Thoracic aorta (tissue), 2 donors: ENCODE measurements around the gene CLSTN2. TPM values are rescaled to one million over a fixed set of nuclear protein-coding genes. Genes with fewer than 3 reads are reported as not detected.

Experiments
- ATAC-seq: fragments of 150-250 bp; one replicate; pipeline ENCODE4 v1.8.0; 2017; ENCODE audit warnings: low read depth; ENCODE audit not compliant: insufficient number of reproducible peaks, low FRiP score
- DNase-seq: peaks from one replicate; pipeline ENCODE4 v3.0.0-alpha.2; 2020; ENCODE audit warnings: low spot score
- H3K27ac ChIP-seq, 2 donors: fragments of 200-600 bp; sonication (generic); 1 replicate in 1 of 2; 2 replicates in 1 of 2; pipeline ENCODE4 v1.5.1; 2016; ENCODE audit warnings: mild to moderate bottlenecking in 2 of 2, moderate library complexity in 2 of 2
- H3K27me3 ChIP-seq: fragments of 200-600 bp; sonication (generic); replicated peaks from 2 replicates; pipeline ENCODE4 v1.6.0; 2016; ENCODE audit warnings: mild to moderate bottlenecking; ENCODE audit not compliant: insufficient read depth
- H3K36me3 ChIP-seq: fragments of 200-600 bp; sonication (generic); one replicate; pipeline ENCODE4 v1.5.1; 2016
- H3K4me1 ChIP-seq, 2 donors: fragments of 200-600 bp; sonication (generic); 1 replicate in 1 of 2; 2 replicates in 1 of 2; pipeline versions ENCODE4 v1.5.1 to v1.6.0; 2016; ENCODE audit warnings: low read depth in 2 of 2, mild to moderate bottlenecking in 1 of 2; ENCODE audit not compliant: control insufficient read depth in 1 of 2
- H3K4me3 ChIP-seq: fragments of 200-600 bp; sonication (generic); 2 replicates; pipeline ENCODE4 v1.5.1; 2016; ENCODE audit warnings: mild to moderate bottlenecking
- H3K9me3 ChIP-seq: fragments of 200-600 bp; sonication (generic); 2 replicates; pipeline ENCODE4 v1.5.1; 2016
- total RNA-seq, 2 donors: library from RNA; depleted of rRNA; stranded (reverse); fragments of >200 nt; gene quantifications; one replicate each; pipeline versions ENCODE4 v1.1.0 to v1.2.3, GENCODE V29; 2016
- TF ChIP-seq, protein P1 (sequence below): fragments of 200-600 bp; sonication (generic); IDR thresholded peaks from one replicate; pipeline ENCODE4 v1.5.1; 2019; ENCODE audit warnings: antibody characterized with exemption

The CLSTN2 gene
- total RNA-seq, 2 donors from 2014 or later = 7.6 to 15.7 TPM

DNA sequence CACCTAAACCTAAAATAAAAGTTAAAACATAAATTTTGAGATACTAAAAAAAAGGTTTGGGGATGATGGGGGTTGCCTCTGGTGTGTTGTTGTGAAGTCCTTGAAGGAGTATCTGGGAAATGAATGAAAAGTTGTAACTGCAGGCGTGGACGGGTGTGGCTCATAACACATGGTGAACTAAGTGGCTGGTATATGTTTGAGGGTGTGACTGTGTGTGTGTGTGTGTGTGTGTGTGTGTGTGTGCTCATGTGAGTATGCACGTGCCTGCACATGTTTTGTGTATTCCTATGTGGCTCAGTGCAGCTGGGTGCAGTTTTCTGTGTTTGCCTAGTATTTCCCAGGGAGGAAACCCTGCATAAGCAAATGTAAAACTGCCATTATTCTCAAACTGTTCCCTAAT, 513.0 kb downstream of the CLSTN2 start:
- ATAC-seq (no peak), DNase-seq (no peak)
- H3K36me3 ChIP-seq = no peaks in the 10 kb centered on the region
- H3K9me3 ChIP-seq = no peaks in the 10 kb centered on the region
- no peak overlapping the region for H3K4me3 ChIP-seq
- H3K27ac ChIP-seq = no peak overlapping the region
- no peaks in the 10 kb centered on the region for H3K27me3 ChIP-seq
- TF ChIP-seq, protein P1, sequence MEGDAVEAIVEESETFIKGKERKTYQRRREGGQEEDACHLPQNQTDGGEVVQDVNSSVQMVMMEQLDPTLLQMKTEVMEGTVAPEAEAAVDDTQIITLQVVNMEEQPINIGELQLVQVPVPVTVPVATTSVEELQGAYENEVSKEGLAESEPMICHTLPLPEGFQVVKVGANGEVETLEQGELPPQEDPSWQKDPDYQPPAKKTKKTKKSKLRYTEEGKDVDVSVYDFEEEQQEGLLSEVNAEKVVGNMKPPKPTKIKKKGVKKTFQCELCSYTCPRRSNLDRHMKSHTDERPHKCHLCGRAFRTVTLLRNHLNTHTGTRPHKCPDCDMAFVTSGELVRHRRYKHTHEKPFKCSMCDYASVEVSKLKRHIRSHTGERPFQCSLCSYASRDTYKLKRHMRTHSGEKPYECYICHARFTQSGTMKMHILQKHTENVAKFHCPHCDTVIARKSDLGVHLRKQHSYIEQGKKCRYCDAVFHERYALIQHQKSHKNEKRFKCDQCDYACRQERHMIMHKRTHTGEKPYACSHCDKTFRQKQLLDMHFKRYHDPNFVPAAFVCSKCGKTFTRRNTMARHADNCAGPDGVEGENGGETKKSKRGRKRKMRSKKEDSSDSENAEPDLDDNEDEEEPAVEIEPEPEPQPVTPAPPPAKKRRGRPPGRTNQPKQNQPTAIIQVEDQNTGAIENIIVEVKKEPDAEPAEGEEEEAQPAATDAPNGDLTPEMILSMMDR = no peak
- H3K4me1 ChIP-seq = no peaks in the 10 kb centered on the region

DNA sequence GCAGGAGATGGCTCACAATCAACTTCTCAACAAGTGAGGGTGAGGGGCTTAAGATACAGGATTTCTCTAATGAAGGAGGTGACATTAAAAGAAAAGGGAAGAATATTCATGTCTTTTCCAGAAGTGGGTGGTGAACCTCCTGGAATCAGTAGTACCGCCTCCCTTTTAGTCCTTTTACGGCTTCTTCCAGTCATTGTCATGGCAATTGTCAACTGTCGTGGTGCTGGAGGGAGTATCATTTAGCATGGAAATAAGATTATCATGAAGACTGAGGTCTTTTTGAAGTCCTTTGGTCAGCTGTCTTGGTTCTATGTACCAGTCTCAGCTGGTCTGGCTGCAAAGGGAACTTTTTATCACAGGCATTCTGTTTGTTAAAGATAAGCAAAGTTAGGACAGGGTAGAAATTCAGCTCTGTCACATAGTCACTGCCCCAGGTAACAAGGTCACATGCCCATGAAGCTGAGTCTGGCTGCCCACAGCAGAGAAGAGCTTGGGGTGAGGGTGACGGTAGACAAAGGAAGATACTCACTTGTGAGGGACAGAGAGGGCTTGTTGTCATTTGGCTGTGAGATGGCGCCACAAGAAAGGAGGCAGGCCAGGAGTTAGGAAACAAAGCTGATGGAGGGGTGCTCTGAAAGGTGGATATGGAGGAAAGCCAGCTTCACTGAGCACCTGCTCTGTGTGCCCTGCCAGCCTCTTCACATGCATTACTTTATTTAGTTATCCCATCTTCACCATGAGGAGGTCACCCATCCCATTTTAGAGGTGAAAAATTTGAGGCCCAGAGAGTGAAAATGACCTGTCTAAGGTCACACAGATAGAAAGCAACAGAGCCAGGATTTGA, 514.6 kb downstream of the CLSTN2 start:
- no peaks in the 10 kb centered on the region for H3K36me3 ChIP-seq
- TF ChIP-seq, protein P1 = no peak
- no peak overlapping the region for H3K4me3 ChIP-seq
- H3K9me3 ChIP-seq = no peaks in the 10 kb centered on the region
- no peak for ATAC-seq
- H3K4me1 ChIP-seq = no peaks in the 10 kb centered on the region
- no peak for DNase-seq
- H3K27ac ChIP-seq = no peak overlapping the region
- no peaks in the 10 kb centered on the region for H3K27me3 ChIP-seq

DNA sequence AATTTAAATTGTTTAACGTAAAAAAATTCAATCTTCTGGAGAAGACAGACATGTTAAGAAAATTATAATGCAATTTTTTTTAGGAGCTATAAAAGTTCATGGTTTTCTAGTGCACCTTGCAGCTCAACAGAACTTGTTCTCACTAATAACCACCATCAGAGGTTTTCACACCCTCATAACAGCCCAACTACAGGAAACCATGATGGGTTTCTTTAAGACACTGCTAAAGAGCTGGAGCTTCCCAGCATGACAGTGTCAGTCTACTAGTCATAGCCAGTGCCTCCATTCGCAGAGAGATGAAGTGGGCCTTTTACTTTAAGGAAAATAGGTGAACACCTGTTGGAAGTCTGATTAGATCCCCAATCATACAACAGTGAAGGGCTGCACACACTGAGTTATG, 518.8 kb downstream of the CLSTN2 start:
- DNase-seq (no peak), ATAC-seq (no peak)
- TF ChIP-seq, protein P1 = no peak
- H3K4me3 ChIP-seq = no peak overlapping the region
- no peaks in the 10 kb centered on the region for H3K27me3 ChIP-seq
- H3K36me3 ChIP-seq = no peaks in the 10 kb centered on the region
- no peak overlapping the region for H3K27ac ChIP-seq
- H3K9me3 ChIP-seq = no peaks in the 10 kb centered on the region
- H3K4me1 ChIP-seq = no peaks in the 10 kb centered on the region

DNA sequence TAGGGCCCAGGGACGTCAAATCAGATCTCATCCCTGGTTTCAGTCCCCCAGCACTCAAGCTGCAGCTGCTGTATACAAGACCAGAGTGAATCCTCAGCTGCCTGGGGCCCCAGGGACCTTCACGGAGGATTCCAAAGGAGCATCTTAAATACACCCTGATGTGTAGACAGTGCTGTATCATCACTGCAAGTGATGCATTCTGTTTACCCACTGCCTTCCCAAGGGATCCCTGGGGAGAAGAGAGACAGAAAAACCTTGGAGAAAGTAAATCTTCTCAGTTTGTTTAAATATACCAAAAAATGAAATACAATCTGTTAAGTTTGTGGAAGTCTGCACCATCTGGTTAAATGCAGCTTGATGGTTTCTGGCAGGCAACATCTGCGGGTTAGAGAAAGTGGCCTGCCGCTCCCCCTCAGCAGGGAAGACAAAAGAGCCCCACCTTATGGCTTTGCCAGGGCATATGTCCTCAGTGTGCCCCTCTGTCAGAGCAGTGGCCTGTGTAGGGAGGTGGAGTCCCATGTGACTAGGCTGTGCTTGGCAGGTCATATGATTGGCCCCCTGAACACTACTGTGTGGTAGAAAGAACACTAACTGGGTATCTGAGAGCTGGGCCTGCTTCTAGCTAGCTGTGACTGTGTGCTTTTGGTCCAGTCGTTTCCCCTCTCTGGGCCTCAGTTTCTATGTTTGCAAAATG, 520.7 kb downstream of the CLSTN2 start:
- Histone ChIP-seq H3K36me3 (no peaks in the 10 kb centered on the region), H3K27ac (no peak overlapping the region), H3K9me3 (no peaks in the 10 kb centered on the region), H3K4me1 (no peaks in the 10 kb centered on the region), H3K4me3 (no peak overlapping the region), H3K27me3 (no peaks in the 10 kb centered on the region)
- TF ChIP-seq, protein P1 = no peak
- DNase-seq = no peak
- ATAC-seq = no peak

GRCh38 chr3:140456974-140457373, 522.0 kb downstream of the CLSTN2 start:
- no peaks in the 10 kb centered on the region for H3K9me3 ChIP-seq
- TF ChIP-seq, protein P1 = no peak
- no peaks in the 10 kb centered on the region for H3K36me3 ChIP-seq
- DNase-seq = no peak
- no peak overlapping the region for H3K4me3 ChIP-seq
- no peaks in the 10 kb centered on the region for H3K4me1 ChIP-seq
- no peaks in the 10 kb centered on the region for H3K27me3 ChIP-seq
- H3K27ac ChIP-seq = no peak overlapping the region
- no peak for ATAC-seq
